Osteocyte (in vitro differentiated cells): Measurements from ENCODE around the gene PARD3B. TPM values are rescaled to one million over a fixed set of nuclear protein-coding genes. Genes with fewer than 3 reads are reported as not detected.

Experiments used
- DNase-seq: peaks from one replicate; pipeline ENCODE4 v3.0.0; 2021; ENCODE audit warnings: mixed read lengths; ENCODE audit not compliant: unreplicated experiment; ENCODE audit errors: extremely low spot score
- H3K27ac Mint-ChIP-seq: one replicate; pipeline ENCODE4 v1.8.0; 2021; ENCODE audit warnings: mild to moderate bottlenecking, mixed read lengths; ENCODE audit not compliant: unreplicated experiment
- H3K27me3 Mint-ChIP-seq: one replicate; pipeline ENCODE4 v1.8.0; 2021; ENCODE audit warnings: mixed read lengths; ENCODE audit not compliant: unreplicated experiment
- H3K36me3 Mint-ChIP-seq: one replicate; pipeline ENCODE4 v1.8.0; 2021; ENCODE audit warnings: mixed read lengths; ENCODE audit not compliant: unreplicated experiment
- H3K4me1 Mint-ChIP-seq: one replicate; pipeline ENCODE4 v1.8.0; 2021; ENCODE audit warnings: mixed read lengths; ENCODE audit not compliant: unreplicated experiment
- H3K4me3 Mint-ChIP-seq: one replicate; pipeline ENCODE4 v1.8.0; 2021; ENCODE audit warnings: mild to moderate bottlenecking, moderate library complexity, mixed read lengths; ENCODE audit not compliant: unreplicated experiment
- H3K9me3 Mint-ChIP-seq: one replicate; pipeline ENCODE4 v1.8.0; 2021; ENCODE audit warnings: mixed read lengths; ENCODE audit not compliant: unreplicated experiment
- total RNA-seq: library from RNA; stranded (reverse); gene quantifications from 2 replicates; pipeline ENCODE4 v1.2.1, GENCODE V29; 2021
- TF ChIP-seq, protein P1 (sequence below): fragments of 200-600 bp; sonication (generic); IDR thresholded peaks from 2 replicates; pipeline ENCODE4 v1.5.0; 2021; ENCODE audit warnings: antibody characterized with exemption, mild to moderate bottlenecking, moderate library complexity

The PARD3B gene
- total RNA-seq, 1 donor from 2014 or later = 26.7 TPM

DNA sequence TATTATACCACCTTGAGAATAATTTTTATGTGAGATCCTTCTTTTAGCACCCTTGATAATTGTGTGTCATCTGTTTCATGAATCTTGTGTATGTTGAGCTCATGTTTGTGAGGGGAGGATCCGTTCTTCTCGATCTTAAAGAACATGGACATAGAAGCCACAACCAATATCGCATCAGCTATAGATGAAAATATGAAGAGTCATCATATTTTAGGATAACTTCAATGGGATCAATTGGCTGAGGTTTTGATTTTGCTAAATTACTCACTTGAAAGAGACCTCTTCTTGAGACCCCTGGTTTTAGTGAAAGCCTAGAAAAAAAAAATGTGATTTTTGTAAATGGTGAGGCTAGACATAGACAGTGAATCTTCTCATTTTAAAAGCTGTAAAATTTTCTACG lies 751.7 kb downstream of the PARD3B start:
- Mint-ChIP-seq H3K4me3 (no peak overlapping the region), H3K9me3 (no peaks in the 10 kb centered on the region), H3K36me3 (peaks cover 2% of the 10 kb centered on the region), H3K27ac (no peak overlapping the region), H3K4me1 (no peaks in the 10 kb centered on the region), H3K27me3 (no peaks in the 10 kb centered on the region)
- TF ChIP-seq, protein P1, sequence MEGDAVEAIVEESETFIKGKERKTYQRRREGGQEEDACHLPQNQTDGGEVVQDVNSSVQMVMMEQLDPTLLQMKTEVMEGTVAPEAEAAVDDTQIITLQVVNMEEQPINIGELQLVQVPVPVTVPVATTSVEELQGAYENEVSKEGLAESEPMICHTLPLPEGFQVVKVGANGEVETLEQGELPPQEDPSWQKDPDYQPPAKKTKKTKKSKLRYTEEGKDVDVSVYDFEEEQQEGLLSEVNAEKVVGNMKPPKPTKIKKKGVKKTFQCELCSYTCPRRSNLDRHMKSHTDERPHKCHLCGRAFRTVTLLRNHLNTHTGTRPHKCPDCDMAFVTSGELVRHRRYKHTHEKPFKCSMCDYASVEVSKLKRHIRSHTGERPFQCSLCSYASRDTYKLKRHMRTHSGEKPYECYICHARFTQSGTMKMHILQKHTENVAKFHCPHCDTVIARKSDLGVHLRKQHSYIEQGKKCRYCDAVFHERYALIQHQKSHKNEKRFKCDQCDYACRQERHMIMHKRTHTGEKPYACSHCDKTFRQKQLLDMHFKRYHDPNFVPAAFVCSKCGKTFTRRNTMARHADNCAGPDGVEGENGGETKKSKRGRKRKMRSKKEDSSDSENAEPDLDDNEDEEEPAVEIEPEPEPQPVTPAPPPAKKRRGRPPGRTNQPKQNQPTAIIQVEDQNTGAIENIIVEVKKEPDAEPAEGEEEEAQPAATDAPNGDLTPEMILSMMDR = no peak
- DNase-seq = no peak

DNA sequence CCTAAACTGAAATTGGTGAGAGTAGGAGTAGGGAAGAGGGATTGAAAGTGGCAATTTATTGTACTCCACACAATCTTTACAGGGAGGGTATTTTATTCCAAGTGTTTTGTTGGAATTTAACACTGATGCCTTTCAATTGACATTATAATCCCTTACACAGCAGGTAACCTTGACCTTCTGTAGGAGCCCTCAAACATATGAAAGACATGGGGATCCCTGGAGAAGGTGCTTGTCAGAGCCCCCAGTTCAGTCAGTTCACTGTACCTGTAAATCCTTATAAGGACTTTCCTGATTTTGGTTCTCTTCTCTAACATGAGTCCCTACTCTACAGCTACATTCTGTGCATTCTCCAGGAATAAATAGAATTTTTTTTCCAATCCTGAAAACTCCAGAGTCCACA lies 752.1 kb downstream of the PARD3B start:
- Mint-ChIP-seq H3K4me3 (no peak overlapping the region), H3K36me3 (peaks cover 2% of the 10 kb centered on the region), H3K4me1 (no peaks in the 10 kb centered on the region), H3K27ac (no peak overlapping the region), H3K9me3 (no peaks in the 10 kb centered on the region), H3K27me3 (no peaks in the 10 kb centered on the region)
- DNase-seq = no peak
- TF ChIP-seq, protein P1 = no peak

DNA sequence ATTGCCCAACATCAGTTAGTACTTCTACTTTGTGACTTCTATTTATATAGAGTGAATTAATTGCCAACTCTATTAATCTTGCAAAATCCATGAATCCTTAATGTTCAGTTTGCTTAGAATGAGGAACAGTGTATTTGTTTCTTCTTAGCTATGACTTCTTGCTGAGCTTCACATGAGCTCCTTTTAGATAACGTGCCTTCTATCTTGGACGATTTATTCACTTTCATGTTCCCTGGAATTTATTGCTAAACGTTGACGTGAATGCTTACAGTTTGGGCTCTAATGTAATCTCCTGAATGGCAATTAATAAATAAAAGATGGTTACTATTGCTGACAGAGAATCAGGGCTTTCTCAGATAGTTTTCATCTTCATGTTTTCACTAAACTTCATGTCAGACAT lies 752.6 kb downstream of the PARD3B start:
- Mint-ChIP-seq H3K4me3 (no peak overlapping the region), H3K27ac (no peak overlapping the region), H3K27me3 (no peaks in the 10 kb centered on the region), H3K9me3 (no peaks in the 10 kb centered on the region), H3K4me1 (no peaks in the 10 kb centered on the region), H3K36me3 (peaks cover 2% of the 10 kb centered on the region)
- TF ChIP-seq, protein P1 = no peak
- DNase-seq = no peak

DNA sequence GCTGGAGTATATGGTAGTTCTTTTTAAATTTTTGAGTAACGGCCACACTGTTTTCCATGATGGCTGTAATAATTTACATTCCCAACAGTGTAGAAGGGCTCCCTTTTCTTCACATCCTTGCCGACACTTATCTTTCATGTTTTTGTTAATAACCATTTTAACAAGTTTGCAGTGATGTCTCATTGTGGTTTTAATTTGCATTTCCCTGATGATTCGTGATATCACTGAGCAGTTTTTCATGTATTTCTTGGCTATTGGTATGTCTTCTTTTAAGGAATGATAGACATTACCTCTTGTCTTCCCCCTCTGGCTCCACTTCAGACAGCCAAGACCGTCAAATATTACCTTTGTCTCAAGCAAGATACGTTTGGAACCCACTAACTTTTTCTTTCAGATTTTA lies 765.9 kb downstream of the PARD3B start:
- TF ChIP-seq, protein P1 = no peak
- Mint-ChIP-seq H3K27ac (no peak overlapping the region), H3K27me3 (no peaks in the 10 kb centered on the region), H3K9me3 (no peaks in the 10 kb centered on the region), H3K4me1 (peaks cover 4% of the 10 kb centered on the region), H3K4me3 (no peak overlapping the region), H3K36me3 (no peaks in the 10 kb centered on the region)
- no peak for DNase-seq

DNA sequence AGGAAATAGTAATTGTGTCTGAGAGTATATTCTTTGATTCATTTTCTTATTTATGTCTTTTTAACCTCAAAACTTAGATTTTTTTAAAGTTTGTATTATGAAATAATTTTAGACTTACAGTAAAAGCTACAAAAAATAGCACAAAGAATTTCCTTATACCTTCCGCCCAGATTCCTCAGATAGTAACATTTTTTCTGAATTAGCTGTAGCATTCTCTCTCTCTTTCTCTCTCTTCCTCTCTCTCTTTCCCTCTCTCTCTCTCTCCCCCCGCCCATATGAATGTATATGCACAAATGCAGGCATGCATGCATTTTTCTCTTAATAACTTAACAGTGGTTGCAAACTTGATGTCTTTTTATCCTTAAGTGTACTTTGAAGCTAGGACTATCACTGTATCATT lies 776.0 kb downstream of the PARD3B start:
- Mint-ChIP-seq H3K4me1 (peaks cover 21% of the 10 kb centered on the region), H3K27me3 (no peaks in the 10 kb centered on the region), H3K36me3 (no peaks in the 10 kb centered on the region), H3K4me3 (no peak overlapping the region), H3K27ac (peak overlapping the region; percentile 56), H3K9me3 (peaks cover 3% of the 10 kb centered on the region)
- DNase-seq = no peak
- TF ChIP-seq, protein P1 = no peak
